GM21423 (cell line): Measurements from ENCODE around the gene SIGLEC15.
A peak's percentile ranks its signal among the peaks of the same experiment; 100 is the strongest.

Experiments
- ATAC-seq: cut with Tn5 transposase; IDR thresholded peaks from one replicate; pipeline ENCODE4 v1.9.1; 2021; ENCODE audit warnings: mild to moderate bottlenecking, moderate library complexity; ENCODE audit not compliant: unreplicated experiment

The SIGLEC15 gene

GRCh38 chr18:45874491-45875184 is 49.2 kb downstream of the SIGLEC15 start:
- ATAC-seq = peak; percentile 92

DNA sequence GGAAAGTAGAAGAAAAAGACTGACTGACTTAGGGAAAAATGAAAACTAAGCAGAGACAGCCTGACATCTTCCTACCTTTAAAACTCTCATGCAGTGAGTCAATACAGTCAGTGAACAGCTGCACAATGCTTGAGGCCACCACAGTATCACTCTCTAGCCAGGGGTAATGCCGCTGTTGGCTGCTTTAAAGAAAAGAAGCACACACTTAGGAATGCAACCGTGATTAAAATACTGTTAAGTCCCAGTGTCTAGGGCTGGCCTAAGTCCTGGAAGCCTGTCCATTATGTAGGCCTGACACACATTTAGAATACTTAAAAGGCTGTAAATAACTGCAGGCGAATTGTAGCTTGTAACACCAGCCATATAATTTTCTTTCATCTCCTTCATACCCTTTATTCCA is 50.7 kb downstream of the SIGLEC15 start:
- ATAC-seq = no peak

DNA sequence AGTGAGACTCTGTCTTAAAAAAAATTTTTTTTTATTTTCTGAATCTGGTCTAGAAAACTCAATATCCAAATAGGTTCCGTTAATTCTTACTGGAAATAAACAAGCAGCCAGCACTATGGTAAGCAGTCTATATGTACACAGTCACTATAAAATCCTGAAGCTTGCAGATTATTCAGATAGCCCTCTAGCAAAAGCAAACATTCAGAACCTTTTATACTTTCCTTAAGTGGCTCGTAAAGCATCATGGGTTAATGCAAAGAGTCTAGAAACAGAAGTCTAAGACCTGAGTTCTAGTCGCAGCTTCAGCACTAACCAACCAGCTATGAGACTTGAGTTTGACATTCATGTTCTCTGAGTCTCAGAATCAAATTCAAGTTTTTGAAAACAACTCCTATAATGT is 51.9 kb downstream of the SIGLEC15 start:
- no peak for ATAC-seq

GRCh38 chr18:45879681-45880655 is 54.5 kb downstream of the SIGLEC15 start:
- peak; percentile 83 for ATAC-seq

DNA sequence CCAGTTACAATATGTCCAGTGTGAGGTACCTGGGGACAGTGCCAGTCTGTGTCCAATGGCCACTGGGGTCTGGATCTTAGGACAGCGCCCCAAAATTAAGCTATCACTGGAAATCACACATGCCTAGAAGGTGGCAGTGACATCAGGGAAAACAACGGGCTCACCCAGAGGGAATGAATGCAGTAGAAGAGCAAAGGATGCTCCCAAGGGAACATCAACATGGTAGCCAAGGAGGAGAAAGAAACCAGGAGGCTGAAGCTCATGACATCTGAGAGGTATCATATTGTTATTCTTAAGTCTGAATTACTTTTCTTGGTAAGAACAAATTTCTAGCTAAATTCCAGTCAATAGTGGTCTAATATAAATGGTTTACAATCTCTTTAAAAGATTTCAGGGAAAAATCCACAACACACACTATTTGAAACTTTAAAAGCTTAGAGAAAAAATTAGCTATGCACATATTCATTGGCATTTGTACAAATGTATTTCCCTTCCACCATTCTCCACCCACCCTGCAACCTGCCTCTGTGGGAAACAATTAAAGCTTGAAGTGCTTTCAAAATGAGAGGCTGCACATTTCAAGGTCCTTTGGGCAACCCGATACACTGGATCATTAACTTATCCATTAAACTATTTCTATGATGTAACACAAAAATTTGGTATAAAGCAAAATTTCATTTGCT is 55.5 kb downstream of the SIGLEC15 start:
- ATAC-seq = no peak

- ATAC-seq = no peak
These were observed 62.1 kb downstream of the SIGLEC15 start for GRCh38 chr18:45887585-45887984.

DNA sequence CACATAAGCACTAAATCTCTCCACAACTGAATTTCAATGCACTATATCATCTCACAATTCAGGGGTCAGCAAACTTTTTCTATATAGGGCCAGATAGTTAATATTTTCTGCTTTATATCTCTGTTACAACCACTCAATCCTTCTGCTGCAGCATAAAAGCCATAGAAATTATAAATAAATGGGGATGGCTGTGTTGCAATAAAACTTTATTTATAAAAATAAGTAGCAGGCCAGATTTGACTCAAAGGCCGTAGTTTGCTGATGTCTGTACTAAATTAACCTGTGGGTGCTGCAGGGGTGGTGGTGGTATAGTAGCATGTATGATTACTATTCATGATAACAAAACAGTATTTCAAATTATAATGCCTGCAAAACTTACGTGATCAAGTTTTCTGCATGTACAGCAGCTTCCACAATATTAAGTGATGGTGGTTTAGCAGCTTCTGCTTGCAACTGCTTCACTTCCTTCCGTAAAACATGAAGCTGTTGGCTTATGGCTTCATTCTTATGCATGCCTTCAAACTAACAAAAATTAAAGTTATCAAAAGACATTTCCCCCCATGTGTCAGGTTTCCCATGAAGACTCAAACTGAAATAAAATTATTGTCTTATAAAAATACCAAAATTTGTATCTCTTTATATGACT is 64.1 kb downstream of the SIGLEC15 start:
- no peak for ATAC-seq

GRCh38 chr18:45890606-45891005 is 65.1 kb downstream of the SIGLEC15 start:
- no peak for ATAC-seq

DNA sequence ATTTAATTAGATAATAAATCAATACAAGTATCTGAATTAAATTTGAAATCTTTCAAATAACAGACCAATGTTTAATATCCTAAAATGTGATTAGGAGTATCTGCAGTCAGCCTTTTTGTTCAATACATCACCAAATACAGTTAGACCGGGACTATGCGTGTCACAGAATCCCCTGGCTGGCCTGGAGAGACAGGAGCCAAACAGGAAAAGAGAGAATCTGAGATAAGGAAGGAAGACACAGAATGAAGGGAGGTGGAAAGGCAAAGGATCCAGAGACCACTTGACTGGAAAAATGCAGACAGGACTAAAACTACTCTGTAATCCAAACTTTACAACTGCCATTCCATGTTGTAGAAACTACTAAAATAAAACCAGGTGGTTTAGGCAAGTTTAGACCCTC is 66.3 kb downstream of the SIGLEC15 start:
- no peak for ATAC-seq
